ENCODE measurements around the gene ECE2.

The ECE2 gene

DNA sequence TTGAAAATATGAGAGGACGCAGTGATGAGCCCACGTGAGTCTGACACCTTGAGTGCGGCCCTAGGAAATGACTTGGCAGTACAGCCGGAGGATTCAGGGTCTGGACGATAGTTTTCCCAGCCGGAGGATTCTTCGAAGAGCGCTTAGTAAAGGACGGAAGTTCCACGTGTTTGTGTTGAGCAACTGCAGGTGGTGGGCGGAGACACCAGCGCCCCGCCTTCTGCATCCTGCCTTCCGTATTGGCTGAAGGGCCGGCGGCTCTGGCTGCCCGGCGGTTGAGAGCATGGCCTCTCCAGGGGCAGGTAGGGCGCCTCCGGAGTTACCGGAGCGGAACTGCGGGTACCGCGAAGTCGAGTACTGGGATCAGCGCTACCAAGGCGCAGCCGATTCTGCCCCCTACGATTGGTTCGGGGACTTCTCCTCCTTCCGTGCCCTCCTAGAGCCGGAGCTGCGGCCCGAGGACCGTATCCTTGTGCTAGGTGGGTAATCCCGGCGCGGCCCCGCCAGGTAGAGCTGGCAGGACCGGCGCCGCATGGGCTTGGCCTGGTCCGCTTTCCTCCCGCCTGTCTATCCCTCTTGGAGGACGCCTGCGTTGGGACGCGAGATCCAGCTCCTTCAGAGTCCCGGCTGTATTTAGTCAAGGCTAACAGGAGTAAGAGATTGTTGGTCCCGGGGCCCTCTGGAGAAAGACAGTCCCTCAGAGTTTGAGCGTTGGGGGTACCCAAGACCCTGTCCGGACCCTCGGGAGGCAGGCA is 26.2 kb upstream of the ECE2 start, which contains the start of gene EEF1AKMT4:
TSS of gene EEF1AKMT4 (plus strand) at position 261 of the 755 bp plus-strand sequence. CDS start at position 284, 23 bp downstream.
- TF ChIP-seq, protein P1, sequence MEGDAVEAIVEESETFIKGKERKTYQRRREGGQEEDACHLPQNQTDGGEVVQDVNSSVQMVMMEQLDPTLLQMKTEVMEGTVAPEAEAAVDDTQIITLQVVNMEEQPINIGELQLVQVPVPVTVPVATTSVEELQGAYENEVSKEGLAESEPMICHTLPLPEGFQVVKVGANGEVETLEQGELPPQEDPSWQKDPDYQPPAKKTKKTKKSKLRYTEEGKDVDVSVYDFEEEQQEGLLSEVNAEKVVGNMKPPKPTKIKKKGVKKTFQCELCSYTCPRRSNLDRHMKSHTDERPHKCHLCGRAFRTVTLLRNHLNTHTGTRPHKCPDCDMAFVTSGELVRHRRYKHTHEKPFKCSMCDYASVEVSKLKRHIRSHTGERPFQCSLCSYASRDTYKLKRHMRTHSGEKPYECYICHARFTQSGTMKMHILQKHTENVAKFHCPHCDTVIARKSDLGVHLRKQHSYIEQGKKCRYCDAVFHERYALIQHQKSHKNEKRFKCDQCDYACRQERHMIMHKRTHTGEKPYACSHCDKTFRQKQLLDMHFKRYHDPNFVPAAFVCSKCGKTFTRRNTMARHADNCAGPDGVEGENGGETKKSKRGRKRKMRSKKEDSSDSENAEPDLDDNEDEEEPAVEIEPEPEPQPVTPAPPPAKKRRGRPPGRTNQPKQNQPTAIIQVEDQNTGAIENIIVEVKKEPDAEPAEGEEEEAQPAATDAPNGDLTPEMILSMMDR (conservative IDR thresholded peaks at IDR 0.05; ENCODE audit: control insufficient read depth, insufficient read depth, low read depth, low read length) = peak; percentile 25
- peak within 1 kb of the TSS; percentile 99 for H3K4me3 ChIP-seq (ENCODE audit: control insufficient read depth, low read depth, low read length)

DNA sequence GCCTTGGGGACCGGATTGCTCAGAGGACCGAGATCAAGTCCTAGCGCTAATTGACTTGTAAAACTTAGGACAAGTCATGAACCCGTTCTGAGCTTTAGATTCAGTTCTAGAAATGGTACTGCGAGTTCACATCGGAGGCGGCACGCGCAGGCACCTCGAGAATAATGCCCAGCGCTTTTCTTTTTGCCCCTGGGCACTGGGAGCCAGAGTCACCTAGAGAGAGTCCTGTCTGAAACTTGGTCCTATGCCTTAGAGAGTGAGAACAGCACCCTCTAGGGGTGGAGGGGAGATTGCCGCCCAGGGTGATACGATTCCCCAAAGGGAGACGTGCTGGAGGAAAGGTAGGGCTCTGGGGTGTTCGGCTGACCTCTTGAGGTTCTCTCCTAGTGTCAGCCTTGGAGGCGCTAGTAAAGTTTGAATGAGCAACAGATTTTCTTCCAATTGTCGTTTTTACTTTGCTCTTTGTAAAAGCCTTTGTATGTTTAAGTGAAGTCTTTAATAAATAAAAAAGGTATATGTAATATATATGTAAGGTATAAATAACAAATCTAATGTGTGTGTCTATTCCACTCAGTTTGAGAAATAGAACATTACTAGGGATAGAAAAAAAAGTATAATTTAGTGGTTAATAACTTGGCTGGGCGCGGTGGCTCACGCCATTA is 25.5 kb upstream of the ECE2 start:
- TF ChIP-seq, protein P1 (conservative IDR thresholded peaks at IDR 0.05; ENCODE audit: control insufficient read depth, insufficient read depth, low read depth, low read length) = peak; percentile 99

More for the DNA sequence above, 26.2 kb upstream of the ECE2 start, which contains the start of gene EEF1AKMT4:
- DNase-seq (ENCODE audit: low read depth) = peak; percentile 98

DNA sequence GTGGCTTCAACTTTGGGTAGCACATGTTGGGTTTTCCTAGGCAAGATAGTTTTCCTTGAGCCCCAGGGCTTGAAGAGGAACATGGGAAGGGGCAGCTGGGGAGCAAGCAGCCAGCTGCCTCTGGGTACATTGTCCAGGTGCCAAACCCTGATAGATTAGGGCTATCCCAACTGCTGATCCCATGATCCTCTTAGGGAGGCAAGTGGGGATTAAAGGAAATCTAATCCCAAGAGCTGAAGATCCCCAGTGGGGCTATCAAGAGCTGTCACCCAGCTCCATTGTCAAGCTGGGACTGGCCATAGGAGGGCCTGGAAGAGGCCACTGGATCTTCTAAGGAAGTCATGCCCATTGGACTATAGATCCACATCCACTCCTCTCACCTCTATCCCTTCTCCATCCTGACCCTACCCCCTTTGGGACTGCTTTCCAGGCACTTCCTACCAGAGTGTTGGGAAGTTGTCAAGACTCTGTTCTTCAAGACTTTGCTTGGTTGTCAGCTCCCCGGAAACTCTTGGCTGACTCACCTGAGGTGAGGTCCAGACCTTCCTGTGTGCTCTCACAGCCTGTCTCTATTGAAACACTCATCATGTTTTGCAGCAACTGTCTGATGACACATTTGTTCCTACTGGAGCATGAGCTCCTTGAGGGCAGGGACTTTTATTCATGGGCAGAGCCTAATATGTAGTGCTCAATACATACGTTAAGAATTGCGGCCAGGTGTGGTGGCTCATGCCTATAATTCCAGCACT is 20.4 kb upstream of the ECE2 start:
- DNase-seq (ENCODE audit: low read depth) = no peak
- no peak overlapping the region for H3K4me3 ChIP-seq (ENCODE audit: control insufficient read depth, low read depth, low read length)
- TF ChIP-seq, protein P1 (conservative IDR thresholded peaks at IDR 0.05; ENCODE audit: control insufficient read depth, insufficient read depth, low read depth, low read length) = no peak

More for the DNA sequence above, 25.5 kb upstream of the ECE2 start:
- peak; percentile 88 for DNase-seq (ENCODE audit: low read depth)
- peak overlapping the region; percentile 99 for H3K4me3 ChIP-seq (ENCODE audit: control insufficient read depth, low read depth, low read length)

DNA sequence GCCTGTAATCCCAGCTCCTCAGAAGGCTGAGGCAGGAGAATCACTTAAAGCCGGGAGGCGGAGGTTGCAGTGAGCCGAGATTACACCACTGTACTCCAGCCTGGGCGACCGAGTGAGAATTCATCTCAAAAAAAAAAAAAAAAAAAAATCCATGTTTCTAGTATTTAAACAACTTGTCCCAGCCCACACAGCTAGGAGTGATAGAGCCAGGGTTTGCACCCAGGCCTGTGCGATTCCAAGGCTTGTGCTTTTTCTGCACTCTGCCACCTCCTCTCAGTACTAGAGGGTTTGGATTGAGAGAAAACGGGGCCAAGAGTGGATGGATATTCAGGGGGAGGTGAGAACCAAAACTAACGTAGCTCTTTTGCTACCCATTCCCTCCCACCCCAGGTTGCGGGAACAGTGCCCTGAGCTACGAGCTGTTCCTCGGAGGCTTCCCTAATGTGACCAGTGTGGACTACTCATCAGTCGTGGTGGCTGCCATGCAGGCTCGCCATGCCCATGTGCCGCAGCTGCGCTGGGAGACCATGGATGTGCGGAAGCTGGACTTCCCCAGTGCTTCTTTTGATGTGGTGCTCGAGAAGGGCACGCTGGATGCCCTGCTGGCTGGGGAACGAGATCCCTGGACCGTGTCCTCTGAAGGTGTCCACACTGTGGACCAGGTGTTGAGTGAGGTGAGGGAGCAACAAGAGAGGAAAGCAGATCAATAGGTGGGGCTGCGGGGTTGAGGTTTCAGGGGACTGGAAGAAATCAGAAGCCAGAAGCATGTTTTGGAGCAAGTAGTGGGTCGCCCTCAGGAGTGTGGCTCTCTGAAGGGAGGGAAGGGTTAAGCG is 18.5 kb upstream of the ECE2 start:
- no peak for DNase-seq (ENCODE audit: low read depth)
- TF ChIP-seq, protein P1 (conservative IDR thresholded peaks at IDR 0.05; ENCODE audit: control insufficient read depth, insufficient read depth, low read depth, low read length) = no peak
- H3K4me3 ChIP-seq (ENCODE audit: control insufficient read depth, low read depth, low read length) = no peak overlapping the region

DNA sequence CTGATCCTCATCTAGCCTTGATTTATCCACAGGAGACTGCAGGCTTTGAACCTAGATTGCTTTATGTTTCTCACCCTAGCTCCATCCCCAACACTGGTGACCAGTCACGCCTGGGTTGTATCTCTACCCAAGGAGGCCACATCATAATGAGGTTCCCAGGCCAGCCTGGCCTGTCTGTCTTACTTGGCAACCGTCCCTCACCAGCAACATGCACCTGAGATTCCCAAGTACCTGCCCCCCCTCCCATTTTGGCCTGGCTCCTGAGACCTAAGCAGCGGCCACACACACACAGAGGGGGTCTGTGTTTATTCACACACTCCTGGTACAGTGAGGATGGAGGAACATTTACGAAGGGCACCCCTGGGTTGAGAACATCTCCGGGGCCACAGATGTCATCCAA is 16.9 kb upstream of the ECE2 start:
- no peak overlapping the region for H3K4me3 ChIP-seq (ENCODE audit: control insufficient read depth, low read depth, low read length)
- no peak for DNase-seq (ENCODE audit: low read depth)
- TF ChIP-seq, protein P1 (conservative IDR thresholded peaks at IDR 0.05; ENCODE audit: control insufficient read depth, insufficient read depth, low read depth, low read length) = no peak
